Measurements from ENCODE around the gene TPD52L1. TPM values are rescaled to one million over a fixed set of nuclear protein-coding genes. Genes with fewer than 3 reads are reported as not detected.

Gene TPD52L1
- total RNA-seq, 4 donors from 2014 or later: 22.2 to 77.6 (median 37.7) TPM

GRCh38 chr6:125192610-125192930 is 39.0 kb downstream of the TPD52L1 start:
- intact Hi-C loops (cut with DNase I; ENCODE audit: low total_unique reads): no loop called here
- Histone ChIP-seq H3K9me3 (no peaks in the 10 kb centered on the region), H3K4me1 (no peaks in the 10 kb centered on the region), H3K27me3 (no peaks in the 10 kb centered on the region), H3K36me3 (no peaks in the 10 kb centered on the region), H3K27ac (peak overlapping the region in 1 of 2 donors; percentile 37), H3K4me3 (no peak overlapping the region)
- DNase-seq: no peak
- TF ChIP-seq CTCF (IDR thresholded peaks at IDR 0.05): no peak
- no peak for TF ChIP-seq POLR2A (IDR thresholded peaks at IDR 0.05)

- TF ChIP-seq POLR2A (IDR thresholded peaks at IDR 0.05) (no peak), CTCF (IDR thresholded peaks at IDR 0.05) (no peak)
- intact Hi-C loops (cut with DNase I; ENCODE audit: low total_unique reads): no loop called here
- Histone ChIP-seq H3K27me3 (no peaks in the 10 kb centered on the region), H3K4me3 (no peak overlapping the region), H3K4me1 (no peaks in the 10 kb centered on the region), H3K36me3 (no peaks in the 10 kb centered on the region), H3K9me3 (no peaks in the 10 kb centered on the region), H3K27ac (no peak overlapping the region)
- no peak for DNase-seq
Measured at GRCh38 chr6:125193208-125193607, 39.6 kb downstream of the TPD52L1 start.

- Histone ChIP-seq H3K4me1 (no peaks in the 10 kb centered on the region), H3K36me3 (no peaks in the 10 kb centered on the region), H3K9me3 (no peaks in the 10 kb centered on the region), H3K4me3 (no peak overlapping the region), H3K27me3 (no peaks in the 10 kb centered on the region), H3K27ac (no peak overlapping the region)
- TF ChIP-seq POLR2A (IDR thresholded peaks at IDR 0.05): no peak
- no peak for TF ChIP-seq CTCF (IDR thresholded peaks at IDR 0.05)
- no peak for DNase-seq
- intact Hi-C loops (cut with DNase I; ENCODE audit: low total_unique reads): no loop called here
Measured at GRCh38 chr6:125194941-125195340, 41.4 kb downstream of the TPD52L1 start.

GRCh38 chr6:125195526-125195925 is 42.0 kb downstream of the TPD52L1 start:
- intact Hi-C loops (cut with DNase I; ENCODE audit: low total_unique reads): no loop called here

GRCh38 chr6:125196613-125197012 is 43.0 kb downstream of the TPD52L1 start:
- no peaks in the 10 kb centered on the region for H3K36me3 ChIP-seq
- H3K27me3 ChIP-seq: no peaks in the 10 kb centered on the region
- no peak overlapping the region for H3K4me3 ChIP-seq
- no peak for TF ChIP-seq CTCF (IDR thresholded peaks at IDR 0.05)
- TF ChIP-seq POLR2A (IDR thresholded peaks at IDR 0.05): no peak
- no peak for DNase-seq
- intact Hi-C loops (cut with DNase I; ENCODE audit: low total_unique reads): no loop called here
- peak overlapping the region in 1 of 2 donors; percentile 59 for H3K27ac ChIP-seq
- H3K9me3 ChIP-seq: no peaks in the 10 kb centered on the region
- H3K4me1 ChIP-seq: no peaks in the 10 kb centered on the region

More at GRCh38 chr6:125195526-125195925, 42.0 kb downstream of the TPD52L1 start:
- DNase-seq: no peak
- Histone ChIP-seq H3K4me1 (no peaks in the 10 kb centered on the region), H3K27ac (no peak overlapping the region), H3K36me3 (no peaks in the 10 kb centered on the region), H3K27me3 (no peaks in the 10 kb centered on the region), H3K9me3 (no peaks in the 10 kb centered on the region), H3K4me3 (no peak overlapping the region)
- TF ChIP-seq CTCF (IDR thresholded peaks at IDR 0.05): no peak
- TF ChIP-seq POLR2A (IDR thresholded peaks at IDR 0.05): no peak

All from uterus (tissue), 4 donors.